ENCODE measurements around the gene ARVCF. TPM values are rescaled to one million over a fixed set of nuclear protein-coding genes. Genes with fewer than 3 reads are reported as not detected.

The ARVCF gene
- total RNA-seq, 1 experiment from 2014 or later, result 11.1 TPM

- no TSS peak for BruUV-seq (replicated peaks)
These were observed 47.5 kb upstream of the ARVCF start for GRCh38 chr22:20064140-20064480.

GRCh38 chr22:20063271-20064139, 46.9 kb upstream of the ARVCF start:
- no peaks in the 10 kb centered on the region for H3K36me3 ChIP-seq (ENCODE audit: insufficient read depth, low read length, poor library complexity, severe bottlenecking)
- no peak overlapping the region for H3K4me3 ChIP-seq (ENCODE audit: low read depth, low read length, poor library complexity, severe bottlenecking)
- no peaks in the 10 kb centered on the region for H3K9me3 ChIP-seq (ENCODE audit: low read depth, low read length, poor library complexity, severe bottlenecking)
- POLR2A ChIA-PET (ENCODE audit: low non-redundant PET), result no interaction called here
- H3K27ac ChIP-seq (ENCODE audit: low read depth, low read length, poor library complexity, severe bottlenecking), result no peak overlapping the region
- no peaks in the 10 kb centered on the region for H3K4me1 ChIP-seq (ENCODE audit: insufficient read depth, low read length, poor library complexity, severe bottlenecking)
- BruUV-seq (replicated peaks), result no TSS peak
- no peak for TF ChIP-seq EZH2 (IDR thresholded peaks at IDR 0.05; ENCODE audit: borderline replicate concordance, low read depth, low read length, poor library complexity, severe bottlenecking)
- no peak for TF ChIP-seq CTCF (conservative IDR thresholded peaks at IDR 0.05; ENCODE audit: low read depth, low read length)
- DNase-seq (ENCODE audit: low spot score), result no peak
- CTCF ChIA-PET, result no interaction called here
- intact Hi-C loops (cut with micrococcal nuclease; ENCODE audit: unreplicated experiment), result no loop called here
- H3K27me3 ChIP-seq (replicated peaks; ENCODE audit: insufficient read depth, low read depth, low read length, poor library complexity), result no peaks in the 10 kb centered on the region

More at GRCh38 chr22:20064140-20064480, 47.5 kb upstream of the ARVCF start:
- ChIA-PET POLR2A (ENCODE audit: low non-redundant PET) (no interaction called here), CTCF (no interaction called here)
- no peak overlapping the region for H3K27ac ChIP-seq (ENCODE audit: low read depth, low read length, poor library complexity, severe bottlenecking)
- H3K4me3 ChIP-seq (ENCODE audit: low read depth, low read length, poor library complexity, severe bottlenecking), result no peak overlapping the region
- no peaks in the 10 kb centered on the region for H3K4me1 ChIP-seq (ENCODE audit: insufficient read depth, low read length, poor library complexity, severe bottlenecking)
- no peak for DNase-seq (ENCODE audit: low spot score)
- H3K27me3 ChIP-seq (replicated peaks; ENCODE audit: insufficient read depth, low read depth, low read length, poor library complexity), result no peaks in the 10 kb centered on the region
- H3K36me3 ChIP-seq (ENCODE audit: insufficient read depth, low read length, poor library complexity, severe bottlenecking), result no peaks in the 10 kb centered on the region
- no peaks in the 10 kb centered on the region for H3K9me3 ChIP-seq (ENCODE audit: low read depth, low read length, poor library complexity, severe bottlenecking)
- intact Hi-C loops (cut with micrococcal nuclease; ENCODE audit: unreplicated experiment), result no loop called here
- TF ChIP-seq CTCF (conservative IDR thresholded peaks at IDR 0.05; ENCODE audit: low read depth, low read length), result no peak
- no peak for TF ChIP-seq EZH2 (IDR thresholded peaks at IDR 0.05; ENCODE audit: borderline replicate concordance, low read depth, low read length, poor library complexity, severe bottlenecking)

GRCh38 chr22:20062766-20063083, 46.1 kb upstream of the ARVCF start:
- TF ChIP-seq CTCF (conservative IDR thresholded peaks at IDR 0.05; ENCODE audit: low read depth, low read length), result no peak
- no peak for TF ChIP-seq EZH2 (IDR thresholded peaks at IDR 0.05; ENCODE audit: borderline replicate concordance, low read depth, low read length, poor library complexity, severe bottlenecking)
- CTCF ChIA-PET, result no interaction called here
- H3K27me3 ChIP-seq (replicated peaks; ENCODE audit: insufficient read depth, low read depth, low read length, poor library complexity), result no peaks in the 10 kb centered on the region
- H3K4me1 ChIP-seq (ENCODE audit: insufficient read depth, low read length, poor library complexity, severe bottlenecking), result no peaks in the 10 kb centered on the region
- no peaks in the 10 kb centered on the region for H3K9me3 ChIP-seq (ENCODE audit: low read depth, low read length, poor library complexity, severe bottlenecking)
- DNase-seq (ENCODE audit: low spot score), result no peak
- POLR2A ChIA-PET (ENCODE audit: low non-redundant PET), result no interaction called here
- no peak overlapping the region for H3K27ac ChIP-seq (ENCODE audit: low read depth, low read length, poor library complexity, severe bottlenecking)
- intact Hi-C loops (cut with micrococcal nuclease; ENCODE audit: unreplicated experiment), result no loop called here
- H3K4me3 ChIP-seq (ENCODE audit: low read depth, low read length, poor library complexity, severe bottlenecking), result no peak overlapping the region
- H3K36me3 ChIP-seq (ENCODE audit: insufficient read depth, low read length, poor library complexity, severe bottlenecking), result no peaks in the 10 kb centered on the region
- BruUV-seq (replicated peaks), result no TSS peak
